HG02623 (cell line): Measurements from ENCODE around the gene EOGT.

ENCODE experiments used
- ATAC-seq: cut with Tn5 transposase; IDR thresholded peaks from one replicate; pipeline ENCODE4 v1.9.1; 2021; ENCODE audit warnings: moderate library complexity; ENCODE audit not compliant: unreplicated experiment

EOGT gene

GRCh38 chr3:68963891-68964290, 49.6 kb downstream of the EOGT start:
- ATAC-seq = no peak

- no peak for ATAC-seq
These were observed 50.1 kb downstream of the EOGT start for GRCh38 chr3:68963376-68963775.

GRCh38 chr3:68958932-68959331, 54.6 kb downstream of the EOGT start:
- no peak for ATAC-seq

GRCh38 chr3:68957895-68958294, 55.6 kb downstream of the EOGT start:
- no peak for ATAC-seq

- ATAC-seq = no peak
These were observed 59.6 kb downstream of the EOGT start for GRCh38 chr3:68953816-68954444.

GRCh38 chr3:68945225-68945624, 68.3 kb downstream of the EOGT start:
- ATAC-seq = no peak

- ATAC-seq = no peak
These were observed 69.6 kb downstream of the EOGT start for GRCh38 chr3:68943753-68944500.

- no peak for ATAC-seq
These were observed 72.4 kb downstream of the EOGT start for GRCh38 chr3:68941055-68941454.

- ATAC-seq = no peak
These were observed 76.6 kb downstream of the EOGT start for GRCh38 chr3:68936856-68937255.

GRCh38 chr3:68935778-68936177, 77.7 kb downstream of the EOGT start:
- no peak for ATAC-seq

- ATAC-seq = no peak
These were observed 81.9 kb downstream of the EOGT start for GRCh38 chr3:68931406-68932149.
